NCI-H446 treated with DMSO at 0.1 percent for 48 hours (cell line): ENCODE data around the gene MIB1.

Experiments used
- DNase-seq: peaks from one replicate; lab custom pipeline; 2025; lab: John Stamatoyannopoulos, UW

Gene MIB1

DNA sequence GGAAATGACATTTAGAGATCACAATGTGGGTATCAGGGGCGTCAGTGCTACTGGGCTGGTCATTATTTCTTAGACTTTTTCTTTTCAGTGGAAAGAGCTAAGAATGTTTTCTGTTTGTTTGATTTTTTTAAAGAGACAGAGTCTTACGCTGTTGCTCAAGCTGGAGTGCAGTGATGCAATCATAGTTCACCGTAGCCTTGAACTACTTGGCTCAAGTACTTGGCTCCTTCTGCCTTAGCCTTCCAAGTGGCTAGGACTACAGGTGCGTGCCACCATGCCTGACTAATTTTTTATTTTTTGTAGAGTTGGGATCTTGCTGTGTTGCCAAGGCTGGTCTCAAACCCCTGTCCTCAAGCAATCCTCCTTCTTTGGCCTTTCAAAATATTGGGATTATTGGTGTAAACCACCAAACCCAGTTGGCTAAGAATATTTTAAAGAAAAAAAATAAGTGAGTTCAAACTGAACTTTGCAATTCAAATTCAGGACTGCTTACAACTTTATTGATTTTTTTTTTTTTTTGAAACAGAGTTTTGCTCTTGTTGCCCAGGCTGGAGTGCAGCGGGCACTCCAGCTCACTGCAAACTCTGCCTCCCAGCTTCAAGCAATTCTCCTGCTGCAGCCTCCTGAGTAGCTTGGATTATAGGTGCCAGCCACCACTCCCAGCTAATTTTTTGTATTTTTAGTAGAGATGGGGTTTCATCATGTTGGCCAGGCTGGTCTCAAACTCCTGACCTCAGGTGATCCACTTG lies 154.2 kb downstream of the MIB1 start:
- DNase-seq, result no peak

DNA sequence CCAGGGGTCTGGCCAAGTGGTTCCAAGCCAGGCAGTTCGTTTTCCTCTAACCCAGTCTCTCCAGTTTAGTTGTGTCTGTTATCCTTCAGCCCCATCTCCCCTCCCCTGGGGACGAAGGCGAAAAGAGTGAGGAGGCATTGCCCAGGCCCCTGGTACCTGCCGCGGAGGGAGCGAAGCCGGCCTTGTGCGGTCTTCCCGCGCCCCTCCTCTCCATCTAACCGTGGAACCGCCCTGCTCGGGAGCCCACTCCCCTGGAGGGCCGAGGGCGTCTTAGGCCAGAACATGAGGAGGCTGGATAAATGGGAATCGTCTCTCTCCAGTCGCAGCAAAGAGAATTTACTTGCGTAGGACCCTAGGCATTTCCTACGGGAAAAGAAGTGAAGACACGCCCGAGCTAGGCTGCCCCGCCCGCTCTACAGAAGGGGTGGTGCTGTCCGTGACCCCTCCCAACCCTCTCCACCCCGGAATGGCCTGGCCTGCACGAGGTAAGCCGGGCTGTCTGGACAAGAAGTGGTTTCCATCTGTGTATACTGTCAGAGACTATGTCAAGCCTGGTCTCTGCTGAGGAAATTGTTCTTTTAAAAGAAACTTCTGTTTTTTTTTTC lies 156.2 kb downstream of the MIB1 start:
- no peak for DNase-seq

DNA sequence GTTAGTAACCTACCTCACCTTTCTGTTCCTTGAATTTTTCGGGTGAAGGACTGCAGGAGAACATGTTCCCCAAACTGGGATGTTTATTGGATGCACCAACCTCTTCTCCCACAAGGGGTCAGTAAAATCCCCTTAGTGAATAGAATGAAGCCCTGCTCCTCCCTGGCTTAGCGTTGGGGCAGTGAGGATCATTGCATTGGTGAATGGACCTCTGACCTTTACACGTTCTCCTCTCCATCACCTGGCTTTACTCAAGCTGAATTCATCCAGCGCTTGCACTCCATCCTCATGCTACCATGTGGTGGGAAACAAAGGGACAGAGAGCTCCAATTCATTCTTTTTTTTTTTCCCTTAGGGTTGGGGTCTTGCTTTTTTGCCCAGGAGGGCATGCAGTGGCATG lies 157.2 kb downstream of the MIB1 start:
- DNase-seq, result no peak

GRCh38 chr18:21900605-21901352 lies 160.2 kb downstream of the MIB1 start:
- no peak for DNase-seq

DNA sequence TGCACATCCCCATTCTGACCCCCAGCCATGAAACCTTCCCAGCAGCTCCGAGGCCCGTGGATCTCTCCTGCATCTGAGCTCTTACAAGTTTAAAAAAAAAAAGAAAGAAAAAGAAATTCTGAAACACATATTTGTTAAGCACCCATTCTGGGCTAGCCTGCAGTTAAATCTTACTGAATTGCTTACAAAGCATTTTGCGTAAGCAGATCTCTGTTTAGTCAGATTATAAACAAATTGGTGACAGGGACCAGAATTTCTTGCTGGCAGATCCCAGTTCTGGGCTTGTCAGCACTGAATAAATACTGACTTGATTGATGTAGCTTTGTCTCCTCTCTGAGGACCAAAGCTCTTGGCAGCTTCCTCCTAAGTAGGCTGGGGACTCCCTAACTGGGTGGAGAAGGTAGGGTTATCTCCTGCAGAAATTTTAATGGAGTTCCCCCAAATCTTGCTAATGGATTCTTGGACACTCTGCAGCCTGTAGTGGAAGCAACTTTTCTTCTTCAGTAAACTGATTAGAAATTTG lies 160.9 kb downstream of the MIB1 start:
- DNase-seq, result no peak

- no peak for DNase-seq
Measured at GRCh38 chr18:21903709-21904108, 163.1 kb downstream of the MIB1 start.

GRCh38 chr18:21904856-21905255 lies 164.3 kb downstream of the MIB1 start:
- no peak for DNase-seq

- DNase-seq, result no peak
Measured at GRCh38 chr18:21907451-21907850, 166.9 kb downstream of the MIB1 start.

DNA sequence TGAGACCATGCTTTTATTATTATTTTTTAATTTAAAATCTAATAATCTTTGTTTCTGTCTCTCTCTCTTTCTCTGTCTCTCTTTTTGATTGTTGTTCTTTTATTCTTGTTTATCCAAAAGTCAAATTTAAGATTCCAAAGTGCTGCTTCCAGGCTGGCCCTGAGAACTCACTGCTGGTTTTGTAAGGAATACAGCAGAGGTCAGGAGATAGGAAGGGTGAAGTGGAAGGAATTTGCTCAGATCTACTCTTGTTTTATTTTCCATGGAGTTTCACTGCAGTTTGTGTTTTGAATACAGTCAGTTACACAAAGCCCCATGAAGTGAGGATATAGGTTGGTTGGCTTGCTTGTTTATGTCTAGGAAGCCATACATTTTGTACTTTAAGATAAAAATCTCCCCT lies 168.1 kb downstream of the MIB1 start:
- no peak for DNase-seq

DNA sequence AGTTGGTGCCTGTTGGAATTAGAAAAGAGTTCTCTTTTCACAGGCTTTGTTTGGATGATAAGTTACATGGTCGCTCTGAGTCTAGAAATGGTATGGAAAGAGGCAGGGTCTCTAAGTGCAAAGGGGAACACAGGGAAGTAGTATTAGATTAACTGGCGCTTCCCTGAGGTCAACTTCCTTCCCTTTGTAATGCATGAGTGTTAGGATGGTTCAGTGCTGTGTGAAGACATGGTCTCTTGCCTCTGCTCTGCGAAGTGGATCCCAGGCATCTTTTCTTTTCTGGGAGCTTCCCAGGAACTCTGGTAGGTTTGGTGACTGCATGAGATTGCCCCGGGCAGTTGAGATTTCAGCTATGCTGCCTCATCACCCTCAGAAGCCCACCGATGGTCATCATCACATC lies 170.3 kb downstream of the MIB1 start:
- DNase-seq, result no peak

GRCh38 chr18:21911551-21911950 lies 171.0 kb downstream of the MIB1 start:
- no peak for DNase-seq

DNA sequence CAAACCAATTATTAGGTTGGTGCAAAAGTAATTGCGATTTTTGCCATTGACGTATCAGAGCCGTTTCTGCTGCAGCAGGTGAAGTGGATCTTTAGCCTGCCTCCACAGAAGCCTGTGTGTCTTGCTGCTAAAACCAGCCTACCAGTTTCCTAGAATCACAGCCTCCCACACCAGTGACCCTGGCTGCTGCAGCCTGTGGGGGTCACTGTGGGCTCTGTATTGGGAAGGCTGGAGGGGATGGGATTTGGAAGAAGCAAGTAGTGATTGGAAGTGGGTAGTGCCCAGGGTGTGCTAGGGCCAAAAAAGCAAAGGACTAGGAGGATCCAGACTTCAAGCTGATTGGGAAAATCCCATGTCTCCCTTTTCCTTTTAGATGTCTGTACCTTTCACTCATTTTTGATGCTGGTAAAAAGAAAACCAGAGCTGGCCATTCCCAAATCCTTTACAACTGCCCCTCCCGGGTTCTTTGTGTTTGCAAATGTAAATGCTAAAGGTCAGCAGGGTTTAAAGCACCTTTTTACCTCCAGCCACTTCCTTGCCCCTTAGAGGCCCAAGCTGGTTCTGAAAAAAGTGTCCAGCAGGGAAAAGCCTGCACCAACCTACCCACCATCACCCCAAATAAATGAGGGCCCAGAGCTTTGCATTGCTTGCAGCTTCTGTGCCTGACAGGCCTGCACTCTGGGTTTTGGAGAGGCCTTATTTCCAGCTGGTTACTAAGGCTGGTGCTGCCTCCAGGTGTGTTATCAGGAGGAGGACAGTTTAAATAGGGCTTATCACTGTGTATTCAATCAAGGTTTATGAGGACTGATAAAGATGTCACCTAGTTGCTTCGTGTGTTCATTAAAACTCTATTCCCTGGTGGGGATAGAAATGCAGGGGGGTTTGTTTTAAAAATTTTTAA lies 172.0 kb downstream of the MIB1 start:
- no peak for DNase-seq

GRCh38 chr18:21914739-21915319 lies 174.2 kb downstream of the MIB1 start:
- DNase-seq, result no peak

DNA sequence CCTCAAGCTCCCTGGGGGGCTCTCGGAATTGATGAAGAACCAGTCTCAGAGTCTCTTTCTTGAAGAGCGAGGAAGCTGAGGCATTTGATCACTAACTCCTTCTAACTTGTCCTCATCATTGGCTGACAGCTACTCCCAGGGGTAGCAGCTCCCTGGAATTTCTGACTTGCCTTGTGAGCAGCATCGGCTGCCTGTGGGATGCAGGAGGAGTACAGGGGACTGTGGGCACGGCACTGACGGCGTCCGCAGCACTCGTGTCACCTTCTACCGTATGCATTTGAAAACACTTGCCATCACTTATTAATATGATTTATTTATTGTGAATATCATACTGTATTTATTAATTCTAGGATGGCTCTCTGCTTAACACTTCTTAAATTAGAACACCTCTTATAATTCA lies 175.0 kb downstream of the MIB1 start:
- DNase-seq, result no peak

DNA sequence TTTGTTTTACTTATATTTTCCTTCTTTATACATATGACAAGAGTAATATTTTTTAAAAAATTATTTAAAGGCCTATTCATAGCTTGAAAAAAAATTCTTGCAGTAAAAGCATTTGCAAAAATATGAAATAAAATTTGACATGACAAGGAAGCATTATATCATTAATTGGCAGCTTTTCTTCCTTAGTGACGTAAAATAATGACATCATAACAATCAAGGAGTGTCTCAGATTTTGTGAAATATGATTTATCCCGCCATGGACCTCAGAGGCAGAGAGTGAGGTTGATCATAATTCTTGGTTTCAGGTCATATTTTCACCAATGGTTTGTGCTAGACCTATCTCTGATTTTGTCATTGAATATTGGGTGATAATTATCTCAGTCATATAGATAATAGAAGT lies 176.0 kb downstream of the MIB1 start:
- no peak for DNase-seq

DNA sequence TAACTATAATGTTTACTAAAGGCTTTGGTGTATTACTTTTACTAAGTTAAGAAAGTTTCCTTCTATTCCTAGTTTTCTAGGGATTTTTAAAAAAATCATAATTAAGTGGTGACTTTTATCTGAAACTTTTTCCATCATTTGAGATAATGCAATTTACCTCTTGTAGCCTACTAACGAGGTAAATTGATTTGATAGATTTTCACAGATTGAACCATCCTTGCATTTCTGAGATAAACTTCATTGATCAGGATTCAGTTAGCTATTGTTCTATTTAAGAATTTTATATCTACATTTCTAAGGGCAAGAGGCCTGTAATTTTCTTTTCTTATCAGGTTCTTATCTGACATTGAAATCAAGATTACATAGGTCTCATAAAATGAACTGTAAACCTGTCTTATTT lies 178.1 kb downstream of the MIB1 start:
- DNase-seq, result no peak
